IPS DF 6.9 (cell line): ENCODE results near the gene CCM2.

ENCODE experiments used
- DNase-seq: peaks from one replicate; pipeline ENCODE4 v3.0.0-alpha.2; 2013; ENCODE audit warnings: low read depth, low spot score
- H3K27ac ChIP-seq: one replicate; pipeline ENCODE4 v1.5.1; 2013; ENCODE audit warnings: low read length, control low read depth
- H3K27me3 ChIP-seq: 2 replicates; pipeline ENCODE4 v1.6.1; 2013; ENCODE audit warnings: mild to moderate bottlenecking, low read length; ENCODE audit not compliant: control insufficient read depth, insufficient read depth
- H3K36me3 ChIP-seq: 2 replicates; pipeline ENCODE4 v1.6.1; 2013; ENCODE audit warnings: low read length; ENCODE audit not compliant: control insufficient read depth, insufficient read depth
- H3K4me1 ChIP-seq: 2 replicates; pipeline ENCODE4 v1.6.1; 2013; ENCODE audit warnings: low read length; ENCODE audit not compliant: control insufficient read depth, insufficient read depth
- H3K4me3 ChIP-seq: 2 replicates; pipeline ENCODE4 v1.5.1; 2013; ENCODE audit warnings: mild to moderate bottlenecking, low read length
- H3K9me3 ChIP-seq: 2 replicates; pipeline ENCODE4 v1.6.1; 2013; ENCODE audit warnings: low read length, inconsistent platforms; ENCODE audit not compliant: control insufficient read depth, insufficient read depth
- WGBS: extraction: QIAGEN DNeasy Blood & Tissue Kit; methylation state at CpG from one replicate; pipeline ENCODE4 v1.1.7; 2013; ENCODE audit warnings: mixed read lengths, missing lambda C conversion rate; ENCODE audit not compliant: insufficient read length, insufficient coverage; 5-methylcytosine and 5-hydroxymethylcytosine counted together

The CCM2 gene

DNA sequence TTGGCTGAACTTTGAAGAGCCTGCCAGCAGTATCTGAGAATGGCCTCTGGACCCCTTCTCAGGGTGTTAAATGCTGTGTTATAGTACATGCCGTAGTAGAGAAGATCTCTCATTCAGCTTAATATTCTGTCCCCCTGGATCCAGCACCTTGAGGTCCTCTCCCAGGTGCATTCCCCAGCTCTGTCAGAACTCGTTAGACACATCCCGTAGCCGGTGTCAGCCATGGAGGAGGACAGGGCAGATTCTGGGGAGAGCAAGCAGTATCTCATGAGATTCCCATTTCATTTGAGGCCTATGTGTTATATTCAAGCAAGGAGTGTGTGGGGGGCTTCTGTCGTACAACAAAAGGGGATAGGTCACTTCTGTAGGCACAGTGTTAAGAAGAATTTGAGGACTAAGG, 53.9 kb downstream of the CCM2 start:
- H3K27ac ChIP-seq, result no peak overlapping the region
- no peak overlapping the region for H3K4me3 ChIP-seq
- no peaks in the 10 kb centered on the region for H3K27me3 ChIP-seq
- DNase-seq, result no peak
- no peaks in the 10 kb centered on the region for H3K36me3 ChIP-seq
- WGBS, result no CpG with 5 or more reads among the region's 5 CpGs
- no peaks in the 10 kb centered on the region for H3K4me1 ChIP-seq
- H3K9me3 ChIP-seq, result no peaks in the 10 kb centered on the region

- Histone ChIP-seq H3K4me1 (no peaks in the 10 kb centered on the region), H3K36me3 (no peaks in the 10 kb centered on the region), H3K27ac (no peak overlapping the region), H3K4me3 (no peak overlapping the region), H3K27me3 (no peaks in the 10 kb centered on the region), H3K9me3 (no peaks in the 10 kb centered on the region)
- WGBS, result no CpG with 5 or more reads among the region's 3 CpGs
- DNase-seq, result no peak
Measured at GRCh38 chr7:45054442-45054841, 54.4 kb downstream of the CCM2 start.

GRCh38 chr7:45055016-45055415, 55.0 kb downstream of the CCM2 start:
- no CpG with 5 or more reads among the region's 5 CpGs for WGBS
- no peaks in the 10 kb centered on the region for H3K36me3 ChIP-seq
- DNase-seq, result no peak

DNA sequence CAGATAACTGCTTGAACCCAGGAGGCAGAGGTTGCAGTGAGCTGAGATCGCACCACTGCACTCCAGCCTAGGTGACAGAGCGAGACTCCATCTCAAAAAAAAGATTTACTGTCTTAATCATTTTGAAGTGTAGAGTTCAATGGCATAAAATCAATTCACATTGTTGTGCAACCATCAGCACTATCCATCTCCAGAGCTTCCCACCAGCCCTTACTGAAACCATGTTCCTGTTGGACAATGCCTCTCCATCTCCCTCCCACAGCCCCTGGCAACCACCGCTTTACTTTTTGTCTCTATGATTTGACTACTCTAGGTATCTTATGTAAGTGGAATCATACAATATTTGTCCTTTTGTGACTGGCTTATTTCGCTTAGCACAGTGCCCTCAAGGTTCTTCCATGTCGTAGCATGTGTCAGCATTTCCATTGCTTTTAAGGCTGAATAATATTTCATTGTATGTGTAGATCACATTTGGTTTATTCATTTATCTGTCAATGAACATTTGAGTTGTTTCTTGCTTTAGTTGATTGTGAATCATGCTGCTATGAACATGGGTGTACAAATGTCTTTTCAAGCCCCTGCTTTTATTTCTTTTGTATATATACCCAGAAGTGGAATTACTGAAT, 55.7 kb downstream of the CCM2 start:
- H3K9me3 ChIP-seq, result no peaks in the 10 kb centered on the region
- no peak overlapping the region for H3K4me3 ChIP-seq
- H3K27ac ChIP-seq, result no peak overlapping the region
- no CpG with 5 or more reads among the region's 5 CpGs for WGBS
- H3K4me1 ChIP-seq, result no peaks in the 10 kb centered on the region
- DNase-seq, result no peak
- H3K36me3 ChIP-seq, result no peaks in the 10 kb centered on the region
- H3K27me3 ChIP-seq, result no peaks in the 10 kb centered on the region

More at GRCh38 chr7:45055016-45055415, 55.0 kb downstream of the CCM2 start:
- Histone ChIP-seq H3K27me3 (no peaks in the 10 kb centered on the region), H3K4me3 (no peak overlapping the region), H3K27ac (no peak overlapping the region), H3K4me1 (no peaks in the 10 kb centered on the region), H3K9me3 (no peaks in the 10 kb centered on the region)

DNA sequence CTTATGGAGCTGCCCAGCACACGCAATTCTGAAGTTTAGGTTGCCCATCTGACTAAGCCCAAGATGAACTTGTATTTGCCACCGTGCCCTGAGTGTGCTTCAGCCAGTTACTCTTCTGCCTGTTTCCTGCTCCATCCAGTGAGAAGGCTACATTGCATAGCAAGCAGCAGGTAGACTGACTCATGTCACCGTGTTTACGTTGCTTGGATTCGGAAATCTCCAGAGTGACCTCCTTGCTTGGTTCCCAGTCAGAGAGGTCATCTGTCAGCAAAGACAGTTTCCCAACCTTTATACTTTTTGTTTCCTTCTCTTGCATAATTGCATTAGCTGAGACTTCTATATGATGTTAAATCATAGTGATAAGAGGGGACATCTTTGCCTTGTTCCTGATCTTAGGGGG, 57.9 kb downstream of the CCM2 start:
- Histone ChIP-seq H3K27ac (no peak overlapping the region), H3K4me3 (no peak overlapping the region), H3K4me1 (no peaks in the 10 kb centered on the region), H3K27me3 (no peaks in the 10 kb centered on the region), H3K36me3 (no peaks in the 10 kb centered on the region), H3K9me3 (no peaks in the 10 kb centered on the region)
- no CpG with 5 or more reads among the region's 5 CpGs for WGBS
- no peak for DNase-seq

GRCh38 chr7:45060295-45060694, 60.3 kb downstream of the CCM2 start:
- no peak overlapping the region for H3K4me3 ChIP-seq
- no peaks in the 10 kb centered on the region for H3K36me3 ChIP-seq
- WGBS, result no CpG with 5 or more reads among the region's 3 CpGs
- H3K27me3 ChIP-seq, result no peaks in the 10 kb centered on the region
- DNase-seq, result no peak
- H3K9me3 ChIP-seq, result no peaks in the 10 kb centered on the region
- no peak overlapping the region for H3K27ac ChIP-seq
- no peaks in the 10 kb centered on the region for H3K4me1 ChIP-seq

- Histone ChIP-seq H3K4me3 (no peak overlapping the region), H3K27ac (no peak overlapping the region), H3K4me1 (no peaks in the 10 kb centered on the region), H3K27me3 (no peaks in the 10 kb centered on the region), H3K36me3 (no peaks in the 10 kb centered on the region), H3K9me3 (no peaks in the 10 kb centered on the region)
- no peak for DNase-seq
- WGBS, result no CpG with 5 or more reads among the region's 2 CpGs
Measured at GRCh38 chr7:45061352-45061751, 61.4 kb downstream of the CCM2 start.

DNA sequence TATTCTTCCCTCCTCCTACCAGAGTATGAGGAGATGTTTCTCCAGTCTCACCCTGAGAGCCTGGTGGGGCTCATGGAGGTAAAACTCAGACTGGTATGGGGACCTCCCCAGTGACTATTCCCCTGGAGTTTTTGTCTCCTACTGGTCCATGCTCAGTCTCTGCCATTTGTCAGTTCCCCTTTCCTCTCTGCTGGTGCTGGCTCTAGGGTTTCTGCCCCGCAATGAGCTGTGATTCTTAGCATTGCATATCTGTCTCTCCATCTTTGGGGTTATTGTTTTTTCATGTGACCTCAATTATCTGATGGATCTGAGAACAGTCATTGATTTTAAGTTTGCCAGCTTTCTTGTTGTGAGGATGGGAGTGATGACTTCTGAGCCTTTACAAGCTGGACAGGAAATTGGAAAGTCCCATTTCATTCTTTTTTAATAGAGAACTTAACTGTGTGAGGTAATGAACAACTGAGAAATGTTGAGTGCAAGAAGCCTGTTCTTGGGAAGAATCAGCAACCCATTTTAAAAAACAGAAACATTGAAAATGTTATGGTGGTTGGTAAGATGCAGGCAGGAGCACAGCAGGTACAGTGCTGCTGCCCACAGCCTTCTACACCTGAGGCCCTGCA, 61.9 kb downstream of the CCM2 start:
- no peak overlapping the region for H3K4me3 ChIP-seq
- no peaks in the 10 kb centered on the region for H3K36me3 ChIP-seq
- DNase-seq, result no peak
- H3K27ac ChIP-seq, result no peak overlapping the region
- WGBS, result no CpG with 5 or more reads among the region's 1 CpG
- no peaks in the 10 kb centered on the region for H3K9me3 ChIP-seq
- no peaks in the 10 kb centered on the region for H3K4me1 ChIP-seq
- no peaks in the 10 kb centered on the region for H3K27me3 ChIP-seq

GRCh38 chr7:45064047-45064725, 64.2 kb downstream of the CCM2 start:
- Histone ChIP-seq H3K9me3 (no peaks in the 10 kb centered on the region), H3K27ac (no peak overlapping the region), H3K27me3 (no peaks in the 10 kb centered on the region), H3K36me3 (0 out of 2 replicates have a peak, but pooled peaks cover 3% of the 10 kb centered on the region), H3K4me1 (no peaks in the 10 kb centered on the region), H3K4me3 (no peak overlapping the region)
- no peak for DNase-seq
- WGBS, result no CpG with 5 or more reads among the region's 16 CpGs

GRCh38 chr7:45065031-45065995, 65.3 kb downstream of the CCM2 start:
- H3K27me3 ChIP-seq, result no peaks in the 10 kb centered on the region
- DNase-seq, result no peak
- no peak overlapping the region for H3K4me3 ChIP-seq
- WGBS, result no CpG with 5 or more reads among the region's 12 CpGs
- 0 out of 2 replicates have a peak, but pooled peaks cover 3% of the 10 kb centered on the region for H3K36me3 ChIP-seq
- H3K9me3 ChIP-seq, result no peaks in the 10 kb centered on the region
- no peaks in the 10 kb centered on the region for H3K4me1 ChIP-seq
- H3K27ac ChIP-seq, result no peak overlapping the region
